NCI-H2196 (cell line): Measurements from ENCODE around the gene RNU6-1.

Experiments used
- DNase-seq: peaks from one replicate; lab custom pipeline; 2025; ENCODE audit not compliant: unreplicated experiment; lab: John Stamatoyannopoulos, UW

Gene RNU6-1

DNA sequence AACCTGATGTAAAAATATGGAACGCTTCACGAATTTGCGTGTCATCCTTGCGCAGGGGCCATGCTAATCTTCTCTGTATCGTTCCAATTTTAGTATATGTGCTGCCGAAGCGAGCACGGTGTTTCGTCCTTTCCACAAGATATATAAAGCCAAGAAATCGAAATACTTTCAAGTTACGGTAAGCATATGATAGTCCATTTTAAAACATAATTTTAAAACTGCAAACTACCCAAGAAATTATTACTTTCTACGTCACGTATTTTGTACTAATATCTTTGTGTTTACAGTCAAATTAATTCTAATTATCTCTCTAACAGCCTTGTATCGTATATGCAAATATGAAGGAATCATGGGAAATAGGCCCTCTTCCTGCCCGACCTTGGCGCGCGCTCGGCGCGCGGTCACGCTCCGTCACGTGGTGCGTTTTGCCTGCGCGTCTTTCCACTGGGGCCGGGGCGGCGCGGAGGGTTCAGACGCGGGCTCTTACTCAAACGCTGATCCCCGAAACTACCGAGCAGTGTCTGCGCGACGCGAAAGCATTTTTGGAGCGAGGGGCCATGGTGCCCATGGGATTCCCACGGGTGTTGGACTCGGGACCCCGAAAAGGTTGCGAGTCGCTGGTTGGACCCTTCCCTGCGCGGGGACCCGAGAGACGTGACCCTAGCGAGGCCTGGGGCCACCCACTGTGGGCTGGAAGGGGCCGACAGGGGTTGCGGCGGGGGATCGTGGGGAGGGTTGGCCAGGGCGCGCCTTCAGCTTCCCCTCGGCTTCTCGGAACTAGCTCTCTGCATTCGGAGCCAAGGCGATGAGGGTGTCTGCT lies at the start of gene RNU6-1:
Gene RNU6-1 (minus strand): TSS at position 117 of the 820 bp plus-strand sequence.
- peak; percentile 79 for DNase-seq

DNA sequence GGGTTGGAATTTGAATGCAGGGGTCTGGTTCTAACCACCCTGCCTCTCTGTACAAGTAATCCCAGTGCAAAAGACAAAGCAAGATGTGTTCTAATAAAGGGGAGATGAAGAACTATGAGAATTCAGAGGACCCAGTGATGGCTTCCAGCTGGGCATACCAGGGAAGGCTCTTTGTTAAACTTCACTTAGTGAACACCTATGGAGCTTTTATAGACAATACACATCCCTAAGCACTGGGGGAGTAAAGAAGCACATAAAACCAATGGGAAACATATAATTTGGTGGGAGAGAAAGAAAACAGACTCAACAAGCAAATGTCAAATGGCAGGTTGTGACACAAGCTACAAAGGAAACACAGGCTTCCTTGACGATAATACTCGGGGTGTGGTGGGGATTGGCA lies 47.9 kb upstream of the RNU6-1 start:
- no peak for DNase-seq

DNA sequence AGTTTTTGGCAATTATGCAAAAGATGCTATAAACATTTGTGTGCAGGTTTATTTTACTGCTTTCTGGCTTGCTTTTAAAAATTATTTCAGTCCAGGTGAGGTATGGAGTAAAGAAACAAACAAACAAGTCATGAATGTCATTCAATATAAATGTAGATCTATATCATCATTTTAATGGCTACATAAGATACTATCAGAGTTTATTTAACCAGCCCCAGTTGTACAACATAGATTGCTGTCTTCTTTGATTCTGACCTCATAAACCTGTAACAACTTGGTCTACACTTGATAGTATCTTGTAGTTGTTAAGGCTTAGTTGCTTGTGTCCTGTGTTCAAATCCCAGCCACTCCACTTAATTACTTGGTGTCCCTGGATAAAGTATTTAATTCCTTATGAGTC lies 46.0 kb upstream of the RNU6-1 start:
- no peak for DNase-seq

GRCh38 chr15:67885175-67885523 lies 45.3 kb upstream of the RNU6-1 start:
- no peak for DNase-seq

DNA sequence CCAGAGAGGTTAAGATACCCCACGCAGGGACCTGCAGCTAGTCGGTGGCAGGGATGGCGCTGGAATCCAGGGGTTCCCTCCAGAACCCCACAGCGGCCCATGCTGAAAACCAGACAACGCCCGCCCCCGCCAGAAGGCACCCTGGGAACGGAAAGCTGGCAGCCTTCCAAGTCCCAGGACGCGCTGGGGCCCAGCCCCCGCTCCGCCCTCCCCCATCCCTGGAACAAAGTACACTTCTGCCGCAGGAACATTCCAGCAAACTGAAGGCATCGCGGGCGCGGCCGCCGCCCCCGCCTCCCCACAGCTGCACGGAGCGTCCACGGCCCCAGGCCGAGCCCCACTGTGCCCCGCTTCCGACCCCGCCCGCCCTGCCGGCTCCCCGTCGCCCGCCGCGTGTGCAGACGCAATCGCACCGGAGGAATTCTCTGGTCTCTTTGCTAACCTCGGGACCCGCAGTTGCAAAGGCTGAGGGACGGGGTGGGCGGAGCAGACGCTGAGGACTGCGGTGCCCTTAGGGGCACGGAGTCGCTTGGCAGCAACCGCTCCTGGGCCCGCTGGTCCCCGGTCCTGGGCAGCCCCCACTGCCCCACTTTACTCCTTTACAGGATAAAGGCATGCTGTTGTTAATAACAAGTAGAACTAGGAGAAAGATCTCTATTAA lies 44.8 kb upstream of the RNU6-1 start:
- DNase-seq: no peak

GRCh38 chr15:67884009-67884408 lies 44.2 kb upstream of the RNU6-1 start:
- DNase-seq: no peak

DNA sequence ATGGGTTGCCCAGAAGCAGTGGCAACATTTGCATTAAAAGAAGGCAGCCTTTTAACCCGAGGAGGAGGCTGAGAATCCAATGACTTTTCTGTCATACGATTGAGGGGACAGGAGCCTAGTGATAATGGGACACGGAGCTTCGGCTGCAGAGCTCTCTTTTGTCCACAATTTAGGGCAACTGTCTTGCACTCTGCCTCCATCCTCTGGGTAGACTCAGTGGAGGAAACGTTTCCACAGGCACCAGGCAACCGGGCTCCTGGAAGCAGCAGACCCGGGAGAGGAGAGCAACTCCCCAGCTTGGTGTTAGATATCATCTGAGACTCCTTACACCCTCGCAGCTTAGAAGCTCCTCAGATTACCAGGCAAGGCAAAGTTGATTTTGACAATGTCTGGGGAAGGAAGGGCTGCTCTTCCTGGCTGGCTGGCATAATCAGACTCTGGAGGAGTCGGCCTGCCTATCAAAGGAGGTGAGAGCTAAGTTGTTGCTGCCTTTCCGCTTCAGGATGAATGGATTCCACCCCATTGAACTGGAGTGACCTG lies 43.5 kb upstream of the RNU6-1 start:
- no peak for DNase-seq

GRCh38 chr15:67882487-67883233 lies 42.8 kb upstream of the RNU6-1 start:
- DNase-seq: no peak

DNA sequence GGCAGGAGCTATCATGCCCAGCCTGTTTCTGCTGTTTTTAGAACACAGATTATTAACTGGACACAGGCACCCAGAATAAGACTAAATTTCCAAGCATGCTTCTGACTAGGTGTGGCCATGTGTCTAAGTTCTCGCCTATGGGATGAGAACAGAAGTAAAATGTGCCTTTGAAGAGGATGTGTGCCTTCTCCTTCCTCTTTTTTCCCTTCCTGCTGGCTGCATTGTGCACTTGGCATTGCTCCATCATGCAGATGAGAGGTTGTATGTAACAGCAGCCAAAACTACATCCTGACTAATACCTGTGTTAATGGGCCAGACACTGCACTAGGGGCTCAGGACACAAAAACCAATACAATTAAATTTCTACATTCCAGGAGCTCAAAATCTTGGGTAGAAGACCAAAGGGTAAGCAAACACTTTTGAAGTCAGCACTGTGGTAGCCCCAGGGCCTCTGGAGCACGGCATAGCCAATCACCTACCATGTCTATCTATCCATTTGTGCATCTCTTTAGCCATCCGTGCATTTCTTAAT lies 40.9 kb upstream of the RNU6-1 start:
- DNase-seq: peak; percentile 7

DNA sequence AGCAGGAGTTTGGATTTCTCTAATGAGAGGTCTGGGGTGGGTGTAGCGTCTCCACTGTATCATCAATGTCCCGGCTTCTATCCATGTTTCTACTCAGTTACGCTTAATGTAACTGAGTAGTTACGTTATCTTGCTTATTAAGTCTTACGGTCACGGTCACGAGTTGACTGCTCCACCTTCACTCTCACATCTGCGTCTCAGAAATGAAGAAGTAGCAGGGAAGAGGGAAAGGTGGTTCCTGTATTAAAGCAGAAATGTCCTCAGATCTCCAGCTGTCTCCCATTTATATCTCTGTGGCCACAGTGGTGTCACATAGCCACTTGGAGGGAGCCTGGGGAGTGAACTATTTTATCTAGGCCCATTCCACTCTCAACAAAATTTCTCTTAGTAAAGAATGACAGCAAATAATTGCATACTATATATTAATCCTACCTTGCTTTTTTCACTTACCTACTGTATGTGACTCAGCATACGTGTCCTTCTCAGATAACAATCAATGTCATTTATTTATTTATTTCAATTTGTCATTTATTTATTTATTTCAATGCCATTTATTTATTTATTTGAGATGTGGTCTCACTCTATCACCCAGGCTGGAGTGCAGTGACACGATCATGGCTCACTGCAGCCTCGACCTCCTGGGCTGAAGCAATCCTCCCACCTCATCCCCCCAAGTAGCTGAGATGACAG lies 39.7 kb upstream of the RNU6-1 start:
- DNase-seq: no peak

- DNase-seq: no peak
Observed at GRCh38 chr15:67878712-67879206, 38.9 kb upstream of the RNU6-1 start.

DNA sequence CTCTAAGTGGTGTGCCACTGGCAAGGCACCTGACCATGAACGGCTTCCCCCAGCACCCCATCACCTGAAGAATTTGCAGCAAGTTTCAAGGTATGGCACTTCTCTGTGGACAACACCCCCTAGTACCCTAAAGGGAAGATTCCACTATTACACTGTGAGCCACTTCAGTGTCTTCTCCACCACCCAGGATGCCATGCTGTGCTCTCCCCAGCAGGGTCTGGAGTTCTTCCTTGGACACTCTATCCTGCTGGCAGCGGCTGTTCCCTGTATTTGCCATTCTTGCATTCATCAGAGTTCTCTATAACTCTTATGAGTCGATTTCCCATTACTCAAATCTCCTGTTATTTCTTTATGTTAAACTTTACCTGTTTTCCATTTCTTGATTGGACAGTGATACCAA lies 33.9 kb upstream of the RNU6-1 start:
- no peak for DNase-seq

GRCh38 chr15:67870868-67871408 lies 31.1 kb upstream of the RNU6-1 start:
- no peak for DNase-seq

GRCh38 chr15:67869701-67870100 lies 29.9 kb upstream of the RNU6-1 start:
- no peak for DNase-seq

DNA sequence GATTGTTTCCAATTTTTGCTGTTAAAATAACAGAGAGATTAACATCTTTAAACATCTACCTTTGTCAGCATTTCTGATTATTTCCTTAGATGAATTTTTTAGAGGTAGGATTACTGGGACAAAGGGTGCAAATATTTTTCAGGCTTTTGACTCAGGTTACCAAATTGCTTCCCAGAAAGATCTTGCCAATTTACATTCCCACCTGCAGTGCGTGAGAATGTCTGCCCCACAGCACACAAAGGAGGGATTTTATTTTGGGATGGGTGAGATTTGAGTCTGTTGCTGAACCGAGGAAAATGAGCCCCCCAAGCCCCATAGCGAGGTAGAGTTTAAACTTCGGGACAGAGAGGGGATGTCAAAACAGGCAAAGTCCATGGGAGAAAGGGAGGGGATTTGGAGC lies 25.9 kb upstream of the RNU6-1 start:
- DNase-seq: no peak

DNA sequence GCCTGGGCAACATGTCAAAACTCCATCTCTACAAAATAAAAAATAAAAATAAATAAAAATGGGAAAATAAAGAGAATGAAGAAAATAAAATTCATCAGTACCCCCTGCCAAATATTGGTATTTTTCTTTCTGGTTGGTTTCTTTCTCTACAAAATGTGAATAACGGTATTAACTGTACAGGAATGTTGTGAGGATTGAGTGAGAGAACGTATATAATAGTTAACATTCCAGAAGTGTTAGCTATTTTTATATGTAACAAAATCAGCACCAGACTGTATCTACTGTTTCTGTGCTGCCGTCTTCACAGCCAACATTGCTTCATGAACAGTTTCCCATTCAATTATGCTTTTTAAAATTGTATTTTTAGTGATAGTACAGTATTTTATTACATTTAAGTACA lies 25.5 kb upstream of the RNU6-1 start:
- no peak for DNase-seq

DNA sequence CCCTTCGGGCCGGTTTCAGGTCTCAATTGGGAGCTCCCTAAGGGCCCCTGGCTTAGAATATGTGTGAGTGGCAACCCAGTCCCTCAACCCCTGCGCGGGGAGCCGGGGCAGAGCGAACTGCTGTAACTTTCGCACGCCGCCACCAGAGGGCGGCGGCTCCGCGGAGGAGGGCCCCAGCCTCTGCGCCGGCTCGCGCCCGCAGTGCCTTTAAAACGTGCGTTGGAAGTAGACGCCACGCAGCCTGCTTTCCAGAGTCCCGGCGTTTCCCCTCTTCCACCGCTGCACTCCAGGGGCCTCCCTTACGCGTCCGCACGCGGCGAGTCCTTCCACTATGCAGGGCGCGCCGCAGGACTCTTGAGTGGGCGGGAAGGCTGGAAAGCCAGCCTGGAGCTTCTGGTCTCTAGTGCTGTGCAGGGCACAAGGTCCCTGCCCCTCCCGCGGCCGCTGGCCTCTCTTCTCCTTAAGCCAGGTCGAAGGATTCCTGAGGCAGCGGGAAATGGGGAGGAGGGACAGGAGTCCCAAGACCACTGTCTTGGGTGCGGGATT lies 23.7 kb upstream of the RNU6-1 start:
- DNase-seq: peak; percentile 77

- no peak for DNase-seq
Observed at GRCh38 chr15:67862750-67863441, 23.1 kb upstream of the RNU6-1 start.

- DNase-seq: no peak
Observed at GRCh38 chr15:67861983-67862382, 22.1 kb upstream of the RNU6-1 start.
